Activated CD8-positive, alpha-beta memory T cell treated with anti-CD3 and anti-CD28 coated beads, Interleukin-2, amount 10 ng/mL, durations not matched to agents 7 days and 5 days (primary cell): ENCODE results near the gene PLPP4. TPM values are rescaled to one million over a fixed set of nuclear protein-coding genes. Genes with fewer than 3 reads are reported as not detected.
"Not testable (repeated sequence)": the region's sequence is repeated elsewhere in the genome, so short reads cannot be mapped to it uniquely, and the experiment has no call there.

ENCODE experiments used
- ATAC-seq: fragments of 150-1000 bp; cut with Tn5 transposase; one replicate; pipeline ENCODE4 v1.10.0; 2021; ENCODE audit warnings: moderate library complexity
- CTCF ChIA-PET: fragments of 350-600 bp; sonication (Branson Sonifier 250); formaldehyde crosslinking; loops from one replicate; lab custom pipeline; 2021; ENCODE audit warnings: antibody characterized with exemption; lab: Charles Lee
- DNase-seq: peaks from one replicate; pipeline ENCODE4 v3.0.0-alpha.2; 2020
- H3K27ac Mint-ChIP-seq: one replicate; pipeline ENCODE4 v1.8.0; 2021; ENCODE audit warnings: mild to moderate bottlenecking, mixed read lengths
- H3K27me3 Mint-ChIP-seq: one replicate; pipeline ENCODE4 v1.8.0; 2021; ENCODE audit warnings: mixed read lengths
- H3K36me3 Mint-ChIP-seq: one replicate; pipeline ENCODE4 v1.8.0; 2021; ENCODE audit warnings: mild to moderate bottlenecking, mixed read lengths
- H3K4me1 Mint-ChIP-seq: one replicate; pipeline ENCODE4 v1.8.0; 2021; ENCODE audit warnings: mixed read lengths
- H3K4me3 Mint-ChIP-seq: one replicate; pipeline ENCODE4 v1.8.0; 2021; ENCODE audit warnings: mild to moderate bottlenecking, moderate library complexity, mixed read lengths
- H3K9me3 Mint-ChIP-seq: one replicate; pipeline ENCODE4 v1.8.0; 2022; ENCODE audit warnings: low read depth, mixed read lengths
- total RNA-seq, 2 experiments: library from RNA; stranded (reverse); gene quantifications; one replicate each; pipeline ENCODE4 v1.2.3, GENCODE V29; 2021

The PLPP4 gene
- total RNA-seq, 2 experiments from 2014 or later = not detected

- Mint-ChIP-seq H3K36me3 (no peaks in the 10 kb centered on the region), H3K27ac (no peak overlapping the region), H3K4me3 (no peak overlapping the region), H3K27me3 (no peaks in the 10 kb centered on the region), H3K9me3 (peaks cover 2% of the 10 kb centered on the region), H3K4me1 (no peaks in the 10 kb centered on the region)
- ATAC-seq (no peak), DNase-seq (no peak)
- CTCF ChIA-PET = no interaction called here
These were observed 26.0 kb downstream of the PLPP4 start for GRCh38 chr10:120483006-120483405.

GRCh38 chr10:120483651-120484301, 26.7 kb downstream of the PLPP4 start:
- Mint-ChIP-seq H3K4me3 (no peak overlapping the region), H3K9me3 (peaks cover 2% of the 10 kb centered on the region), H3K27ac (no peak overlapping the region), H3K36me3 (no peaks in the 10 kb centered on the region), H3K27me3 (no peaks in the 10 kb centered on the region), H3K4me1 (no peaks in the 10 kb centered on the region)
- CTCF ChIA-PET = no interaction called here
- ATAC-seq = no peak
- no peak for DNase-seq

- H3K36me3 Mint-ChIP-seq = no peaks in the 10 kb centered on the region
- no peak overlapping the region for H3K4me3 Mint-ChIP-seq
- no peaks in the 10 kb centered on the region for H3K4me1 Mint-ChIP-seq
- CTCF ChIA-PET = no interaction called here
- no peak overlapping the region for H3K27ac Mint-ChIP-seq
- peaks cover 2% of the 10 kb centered on the region for H3K9me3 Mint-ChIP-seq
- no peaks in the 10 kb centered on the region for H3K27me3 Mint-ChIP-seq
- DNase-seq (no peak), ATAC-seq (no peak)
These were observed 28.9 kb downstream of the PLPP4 start for GRCh38 chr10:120485946-120486345.

- CTCF ChIA-PET = no interaction called here
- H3K4me3 Mint-ChIP-seq = no peak overlapping the region
- DNase-seq (no peak), ATAC-seq (no peak)
- no peaks in the 10 kb centered on the region for H3K27me3 Mint-ChIP-seq
- H3K27ac Mint-ChIP-seq = no peak overlapping the region
- peaks cover 2% of the 10 kb centered on the region for H3K9me3 Mint-ChIP-seq
- no peaks in the 10 kb centered on the region for H3K4me1 Mint-ChIP-seq
- no peaks in the 10 kb centered on the region for H3K36me3 Mint-ChIP-seq
These were observed 29.7 kb downstream of the PLPP4 start for GRCh38 chr10:120486671-120487205.

- no peaks in the 10 kb centered on the region for H3K27me3 Mint-ChIP-seq
- no peak for ATAC-seq
- no peak overlapping the region for H3K4me3 Mint-ChIP-seq
- no peak overlapping the region for H3K27ac Mint-ChIP-seq
- DNase-seq = no peak
- no peaks in the 10 kb centered on the region for H3K36me3 Mint-ChIP-seq
- H3K4me1 Mint-ChIP-seq = no peaks in the 10 kb centered on the region
- CTCF ChIA-PET = no interaction called here
- no peaks in the 10 kb centered on the region for H3K9me3 Mint-ChIP-seq
These were observed 33.3 kb downstream of the PLPP4 start for GRCh38 chr10:120490288-120490687.

- CTCF ChIA-PET = no interaction called here
- H3K9me3 Mint-ChIP-seq = no peaks in the 10 kb centered on the region
These were observed 35.3 kb downstream of the PLPP4 start for GRCh38 chr10:120492346-120492745.

GRCh38 chr10:120493411-120494312, 36.6 kb downstream of the PLPP4 start:
- H3K9me3 Mint-ChIP-seq = no peaks in the 10 kb centered on the region
- H3K4me1 Mint-ChIP-seq = no peaks in the 10 kb centered on the region
- H3K27ac Mint-ChIP-seq = no peak overlapping the region
- ATAC-seq (no peak), DNase-seq (no peak)
- H3K36me3 Mint-ChIP-seq = no peaks in the 10 kb centered on the region
- no peaks in the 10 kb centered on the region for H3K27me3 Mint-ChIP-seq
- CTCF ChIA-PET = no interaction called here
- no peak overlapping the region for H3K4me3 Mint-ChIP-seq

More at GRCh38 chr10:120492346-120492745, 35.3 kb downstream of the PLPP4 start:
- DNase-seq (no peak), ATAC-seq (no peak)
- Mint-ChIP-seq H3K4me1 (no peaks in the 10 kb centered on the region), H3K36me3 (no peaks in the 10 kb centered on the region), H3K4me3 (no peak overlapping the region), H3K27ac (no peak overlapping the region), H3K27me3 (no peaks in the 10 kb centered on the region)

- no peak for DNase-seq
- Mint-ChIP-seq H3K9me3 (no peaks in the 10 kb centered on the region), H3K4me1 (no peaks in the 10 kb centered on the region), H3K27ac (no peak overlapping the region), H3K4me3 (no peak overlapping the region), H3K36me3 (no peaks in the 10 kb centered on the region), H3K27me3 (no peaks in the 10 kb centered on the region)
- CTCF ChIA-PET = no interaction called here
- ATAC-seq = no peak
These were observed 37.3 kb downstream of the PLPP4 start for GRCh38 chr10:120494313-120494710.

GRCh38 chr10:120495226-120496009, 38.4 kb downstream of the PLPP4 start:
- Mint-ChIP-seq H3K4me3 (no peak overlapping the region), H3K36me3 (no peaks in the 10 kb centered on the region), H3K9me3 (no peaks in the 10 kb centered on the region), H3K27me3 (no peaks in the 10 kb centered on the region), H3K27ac (no peak overlapping the region), H3K4me1 (no peaks in the 10 kb centered on the region)
- CTCF ChIA-PET = no interaction called here
- ATAC-seq (no peak), DNase-seq (no peak)

GRCh38 chr10:120499883-120500282, 42.9 kb downstream of the PLPP4 start:
- H3K9me3 Mint-ChIP-seq = no peaks in the 10 kb centered on the region
- no peaks in the 10 kb centered on the region for H3K36me3 Mint-ChIP-seq
- H3K4me1 Mint-ChIP-seq = no peaks in the 10 kb centered on the region
- no peak overlapping the region for H3K27ac Mint-ChIP-seq
- H3K27me3 Mint-ChIP-seq = no peaks in the 10 kb centered on the region
- H3K4me3 Mint-ChIP-seq = no peak overlapping the region
- no peak for ATAC-seq
- CTCF ChIA-PET = no interaction called here
- DNase-seq = no peak

GRCh38 chr10:120503689-120504088, 46.7 kb downstream of the PLPP4 start:
- Mint-ChIP-seq H3K27me3 (no peaks in the 10 kb centered on the region), H3K4me1 (no peaks in the 10 kb centered on the region), H3K4me3 (no peak overlapping the region), H3K36me3 (no peaks in the 10 kb centered on the region), H3K27ac (no peak overlapping the region), H3K9me3 (no peaks in the 10 kb centered on the region)
- CTCF ChIA-PET = no interaction called here
- DNase-seq (no peak), ATAC-seq (no peak)

GRCh38 chr10:120504227-120504626, 47.2 kb downstream of the PLPP4 start:
- DNase-seq, H3K9me3 Mint-ChIP-seq, H3K27me3 Mint-ChIP-seq, H3K4me3 Mint-ChIP-seq, H3K27ac Mint-ChIP-seq, ATAC-seq, H3K36me3 Mint-ChIP-seq, H3K4me1 Mint-ChIP-seq, CTCF ChIA-PET: not testable (repeated sequence)

GRCh38 chr10:120505056-120505455, 48.0 kb downstream of the PLPP4 start:
- H3K36me3 Mint-ChIP-seq = no peaks in the 10 kb centered on the region
- CTCF ChIA-PET = no interaction called here
- DNase-seq (no peak), ATAC-seq (no peak)
- no peaks in the 10 kb centered on the region for H3K27me3 Mint-ChIP-seq
- no peak overlapping the region for H3K27ac Mint-ChIP-seq
- H3K9me3 Mint-ChIP-seq = no peaks in the 10 kb centered on the region
- H3K4me3 Mint-ChIP-seq = no peak overlapping the region
- H3K4me1 Mint-ChIP-seq = no peaks in the 10 kb centered on the region
